RWPE2 (cell line): ENCODE data around the gene TRIM25.
"Not testable (repeated sequence)": the region's sequence is repeated elsewhere in the genome, so short reads cannot be mapped to it uniquely, and the experiment has no call there.

Experiments used
- ATAC-seq: fragments of 200-7000 bp; cut with Tn5 transposase; 3 replicates; pipeline ENCODE4 v1.9.1; 2021; ENCODE audit warnings: low read depth
- DNase-seq: peaks from one replicate; pipeline ENCODE4 v3.0.0-alpha.2; 2020; ENCODE audit warnings: low spot score
- H3K27ac ChIP-seq: fragments of 450-650 bp; 2 replicates; pipeline ENCODE4 v1.5.1; 2017; ENCODE audit warnings: mild to moderate bottlenecking; ENCODE audit not compliant: poor library complexity, severe bottlenecking
- H3K27me3 ChIP-seq: fragments of 250-450 bp; sonication (Bioruptor Pico); 2 replicates; pipeline ENCODE4 v1.5.1; 2021; ENCODE audit warnings: mild to moderate bottlenecking, moderate library complexity; ENCODE audit not compliant: insufficient read depth, poor library complexity, severe bottlenecking
- H3K36me3 ChIP-seq: fragments of 250-450 bp; sonication (Bioruptor Pico); 2 replicates; pipeline ENCODE4 v1.5.1; 2020; ENCODE audit warnings: low read depth, mild to moderate bottlenecking, moderate library complexity
- H3K4me1 ChIP-seq: fragments of 250-450 bp; sonication (Bioruptor Pico); 2 replicates; pipeline ENCODE4 v1.5.1; 2021; ENCODE audit warnings: mild to moderate bottlenecking, moderate library complexity; ENCODE audit not compliant: insufficient read depth, poor library complexity, severe bottlenecking
- H3K4me3 ChIP-seq: fragments of 250-450 bp; sonication (Bioruptor Pico); 2 replicates; pipeline ENCODE4 v1.5.1; 2021; ENCODE audit warnings: mild to moderate bottlenecking, moderate library complexity; ENCODE audit not compliant: severe bottlenecking
- H3K9me3 ChIP-seq: fragments of 250-450 bp; sonication (Bioruptor Pico); 2 replicates; pipeline ENCODE4 v1.5.1; 2021; ENCODE audit warnings: mild to moderate bottlenecking, moderate library complexity; ENCODE audit not compliant: severe bottlenecking
- TF ChIP-seq, protein P1 (sequence below): fragments of 450-650 bp; IDR thresholded peaks from one replicate; pipeline ENCODE4 v1.5.1; 2017; ENCODE audit warnings: mild to moderate bottlenecking, moderate library complexity; ENCODE audit not compliant: poor library complexity, severe bottlenecking

TRIM25 gene

DNA sequence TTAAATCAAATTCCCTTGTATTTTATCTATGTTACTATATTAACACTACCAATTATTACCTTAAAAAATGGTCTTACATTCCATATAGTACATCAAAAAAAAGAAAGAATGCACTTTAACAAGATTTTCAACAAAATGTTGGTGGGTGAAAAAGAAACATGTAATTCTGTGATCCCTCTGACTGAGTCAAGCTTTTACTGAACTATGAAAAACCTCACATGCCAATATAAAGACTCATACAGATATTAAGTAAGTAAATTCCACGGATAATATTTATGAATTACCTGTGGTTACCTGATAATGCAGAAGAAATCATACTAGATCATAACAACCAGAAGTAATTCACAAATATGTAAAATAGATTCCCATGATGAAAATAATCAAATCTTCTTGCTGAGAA is 34.6 kb upstream of the TRIM25 start:
- peaks cover 72% of the 10 kb centered on the region for H3K36me3 ChIP-seq
- TF ChIP-seq, protein P1, sequence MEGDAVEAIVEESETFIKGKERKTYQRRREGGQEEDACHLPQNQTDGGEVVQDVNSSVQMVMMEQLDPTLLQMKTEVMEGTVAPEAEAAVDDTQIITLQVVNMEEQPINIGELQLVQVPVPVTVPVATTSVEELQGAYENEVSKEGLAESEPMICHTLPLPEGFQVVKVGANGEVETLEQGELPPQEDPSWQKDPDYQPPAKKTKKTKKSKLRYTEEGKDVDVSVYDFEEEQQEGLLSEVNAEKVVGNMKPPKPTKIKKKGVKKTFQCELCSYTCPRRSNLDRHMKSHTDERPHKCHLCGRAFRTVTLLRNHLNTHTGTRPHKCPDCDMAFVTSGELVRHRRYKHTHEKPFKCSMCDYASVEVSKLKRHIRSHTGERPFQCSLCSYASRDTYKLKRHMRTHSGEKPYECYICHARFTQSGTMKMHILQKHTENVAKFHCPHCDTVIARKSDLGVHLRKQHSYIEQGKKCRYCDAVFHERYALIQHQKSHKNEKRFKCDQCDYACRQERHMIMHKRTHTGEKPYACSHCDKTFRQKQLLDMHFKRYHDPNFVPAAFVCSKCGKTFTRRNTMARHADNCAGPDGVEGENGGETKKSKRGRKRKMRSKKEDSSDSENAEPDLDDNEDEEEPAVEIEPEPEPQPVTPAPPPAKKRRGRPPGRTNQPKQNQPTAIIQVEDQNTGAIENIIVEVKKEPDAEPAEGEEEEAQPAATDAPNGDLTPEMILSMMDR: no peak
- peak overlapping the region; percentile 3 for H3K27ac ChIP-seq
- no peaks in the 10 kb centered on the region for H3K27me3 ChIP-seq
- no peak overlapping the region for H3K4me3 ChIP-seq
- DNase-seq: no peak
- H3K4me1 ChIP-seq: peaks cover 14% of the 10 kb centered on the region
- ATAC-seq: peak; percentile 58; the same call in 2 of the 3 replicates
- H3K9me3 ChIP-seq: no peaks in the 10 kb centered on the region

DNA sequence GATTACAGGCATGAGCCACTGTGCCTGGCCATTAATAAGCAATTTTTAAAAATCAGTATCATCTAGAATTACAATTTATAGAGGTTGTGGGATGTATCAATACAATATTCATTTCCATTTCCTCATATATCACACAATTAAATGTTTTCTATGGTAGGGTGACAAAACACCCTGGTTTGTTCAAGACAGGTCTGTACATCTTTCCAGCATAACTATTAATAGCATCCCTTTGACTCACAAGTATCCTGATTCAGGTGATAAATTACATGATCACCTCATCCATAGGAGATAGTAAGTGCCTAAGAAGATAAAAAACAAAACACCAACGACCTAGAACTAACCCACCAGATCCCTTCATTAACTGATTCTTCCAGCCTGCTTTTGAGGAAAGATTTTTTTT is 33.9 kb upstream of the TRIM25 start:
- DNase-seq (no peak), ATAC-seq (no peak)
- Histone ChIP-seq H3K4me3 (no peak overlapping the region), H3K9me3 (no peaks in the 10 kb centered on the region), H3K27me3 (no peaks in the 10 kb centered on the region), H3K4me1 (peaks cover 13% of the 10 kb centered on the region), H3K36me3 (peaks cover 80% of the 10 kb centered on the region), H3K27ac (no peak overlapping the region)
- TF ChIP-seq, protein P1: no peak

DNA sequence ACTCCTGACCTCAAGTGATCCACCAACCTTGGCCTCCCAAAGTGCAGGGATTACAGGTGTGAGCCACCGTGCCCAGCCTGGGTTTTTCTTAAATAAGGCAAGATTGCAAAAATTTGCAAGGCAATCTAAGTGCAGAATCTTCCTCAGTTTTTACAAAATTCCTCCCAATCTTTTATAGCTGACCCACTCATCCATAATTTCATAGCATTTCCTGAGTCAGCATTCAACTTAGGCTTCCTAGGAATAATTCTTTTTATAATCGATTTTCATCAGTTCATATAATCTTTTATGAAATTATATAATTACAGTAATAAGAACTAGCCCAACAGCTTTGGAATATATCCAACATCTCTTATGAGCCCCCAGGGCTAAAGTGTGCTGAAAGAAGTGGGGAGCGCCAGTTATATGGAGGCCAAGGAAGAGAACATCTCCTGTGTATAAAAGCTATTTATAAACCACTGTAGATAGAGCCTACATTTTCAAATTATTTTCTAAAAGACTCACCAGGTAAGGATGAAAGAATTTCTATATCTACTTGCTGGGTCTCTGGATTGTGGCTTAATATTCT is 32.2 kb upstream of the TRIM25 start:
- TF ChIP-seq, protein P1: no peak
- no peak for DNase-seq
- Histone ChIP-seq H3K36me3 (peaks cover 90% of the 10 kb centered on the region), H3K4me3 (no peak overlapping the region), H3K4me1 (peaks cover 13% of the 10 kb centered on the region), H3K27me3 (no peaks in the 10 kb centered on the region), H3K9me3 (no peaks in the 10 kb centered on the region), H3K27ac (no peak overlapping the region)
- ATAC-seq: no peak

DNA sequence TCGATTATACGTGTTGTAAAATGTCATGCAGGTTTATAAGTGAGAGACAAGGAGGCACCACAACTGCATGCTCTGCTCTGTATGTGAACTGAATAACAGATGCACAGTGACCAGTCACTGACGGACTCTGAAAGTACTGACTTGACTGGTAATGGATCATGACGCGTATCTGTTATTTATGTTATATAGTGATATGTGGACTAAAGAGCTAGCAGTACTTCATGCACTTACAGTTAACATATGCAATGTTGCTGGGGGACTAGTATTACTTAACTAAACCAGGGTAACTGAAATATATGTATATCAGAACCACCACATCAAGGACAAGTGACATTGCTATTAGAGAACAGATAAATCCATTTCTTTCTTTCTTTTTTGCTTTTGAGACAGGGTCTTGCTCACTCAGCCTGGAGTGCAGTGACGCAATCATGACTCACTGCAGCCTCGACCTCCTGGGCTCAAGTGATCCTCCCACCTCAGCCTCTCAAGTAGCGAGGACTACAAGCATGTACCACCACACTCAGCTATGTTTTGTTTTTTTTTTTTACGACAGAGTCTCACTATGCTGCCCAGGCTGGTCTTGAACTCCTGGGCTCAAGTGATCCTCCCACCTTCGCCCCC is 29.8 kb upstream of the TRIM25 start:
- ATAC-seq (no peak; the same call in 2 of the 3 replicates), DNase-seq (no peak)
- H3K4me3 ChIP-seq: no peak overlapping the region
- no peaks in the 10 kb centered on the region for H3K9me3 ChIP-seq
- H3K36me3 ChIP-seq: peaks cover 93% of the 10 kb centered on the region
- no peaks in the 10 kb centered on the region for H3K27me3 ChIP-seq
- peaks cover 6% of the 10 kb centered on the region for H3K4me1 ChIP-seq
- no peak overlapping the region for H3K27ac ChIP-seq
- TF ChIP-seq, protein P1: no peak

DNA sequence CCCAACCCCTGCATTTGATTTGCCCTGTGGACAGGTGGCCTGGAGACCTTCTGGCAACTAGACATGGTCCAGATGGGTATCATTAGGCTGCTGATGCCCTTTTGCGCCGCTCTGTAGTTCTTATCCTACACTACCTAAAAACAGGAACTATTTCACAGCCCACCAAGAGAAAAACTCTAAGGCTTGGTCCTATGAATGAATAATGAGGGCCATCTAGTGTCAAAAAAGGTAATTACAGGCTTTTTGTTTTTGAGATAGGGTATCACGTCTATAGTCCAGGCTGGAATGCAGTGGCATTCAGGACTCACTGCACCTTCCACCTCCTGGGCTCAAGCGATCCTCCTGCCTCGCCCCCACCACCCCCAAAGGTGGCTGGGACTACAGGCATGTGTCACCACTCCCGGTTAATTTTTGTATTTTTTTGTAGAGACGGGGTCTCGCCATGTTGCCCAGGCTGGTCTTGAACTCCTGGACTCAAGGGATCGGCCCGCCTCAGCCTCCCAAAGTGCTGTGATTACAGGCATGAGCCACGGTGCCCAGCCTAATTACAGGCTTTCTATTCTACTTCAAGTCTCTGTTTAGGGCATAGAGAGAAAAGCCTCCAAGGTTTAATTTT is 26.1 kb upstream of the TRIM25 start:
- peaks cover 89% of the 10 kb centered on the region for H3K36me3 ChIP-seq
- no peaks in the 10 kb centered on the region for H3K9me3 ChIP-seq
- peak; percentile 69 for ATAC-seq
- H3K4me1 ChIP-seq: peaks cover 9% of the 10 kb centered on the region
- H3K27ac ChIP-seq: no peak overlapping the region
- H3K4me3 ChIP-seq: no peak overlapping the region
- DNase-seq: no peak
- TF ChIP-seq, protein P1: peak; percentile 87
- no peaks in the 10 kb centered on the region for H3K27me3 ChIP-seq

DNA sequence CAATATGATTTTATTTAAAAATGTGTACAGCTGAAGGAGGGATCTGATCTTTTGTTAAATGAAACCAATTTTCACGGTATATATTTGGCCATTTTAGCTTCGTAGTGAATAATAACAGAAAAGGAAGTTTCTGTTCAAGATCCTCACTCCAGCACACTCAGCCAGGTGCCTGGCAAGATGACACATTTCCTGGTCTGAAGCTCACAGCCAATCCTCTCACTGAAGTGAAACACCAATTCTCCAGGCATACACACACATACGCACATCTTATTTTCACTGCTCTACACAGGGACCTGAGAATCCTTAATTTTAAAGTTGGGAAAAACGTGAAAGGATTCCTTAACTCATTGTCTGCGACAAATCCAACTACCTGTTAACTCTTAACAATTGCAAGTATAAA is 24.4 kb upstream of the TRIM25 start:
- Histone ChIP-seq H3K36me3 (peaks cover 75% of the 10 kb centered on the region), H3K27ac (peak overlapping the region; percentile 6)
- not testable (repeated sequence) for H3K4me3 ChIP-seq, DNase-seq, H3K27me3 ChIP-seq, H3K9me3 ChIP-seq, H3K4me1 ChIP-seq
- ATAC-seq: peak; percentile 49; the same call in 1 of the 3 replicates
